HG03558 (cell line): ENCODE results near the gene FUBP3.

ENCODE experiments used
- ATAC-seq: cut with Tn5 transposase; IDR thresholded peaks from one replicate; pipeline ENCODE4 v1.9.1; 2021; ENCODE audit warnings: moderate number of reproducible peaks; ENCODE audit not compliant: unreplicated experiment; ENCODE audit errors: extremely low read depth

Gene FUBP3, protein sequence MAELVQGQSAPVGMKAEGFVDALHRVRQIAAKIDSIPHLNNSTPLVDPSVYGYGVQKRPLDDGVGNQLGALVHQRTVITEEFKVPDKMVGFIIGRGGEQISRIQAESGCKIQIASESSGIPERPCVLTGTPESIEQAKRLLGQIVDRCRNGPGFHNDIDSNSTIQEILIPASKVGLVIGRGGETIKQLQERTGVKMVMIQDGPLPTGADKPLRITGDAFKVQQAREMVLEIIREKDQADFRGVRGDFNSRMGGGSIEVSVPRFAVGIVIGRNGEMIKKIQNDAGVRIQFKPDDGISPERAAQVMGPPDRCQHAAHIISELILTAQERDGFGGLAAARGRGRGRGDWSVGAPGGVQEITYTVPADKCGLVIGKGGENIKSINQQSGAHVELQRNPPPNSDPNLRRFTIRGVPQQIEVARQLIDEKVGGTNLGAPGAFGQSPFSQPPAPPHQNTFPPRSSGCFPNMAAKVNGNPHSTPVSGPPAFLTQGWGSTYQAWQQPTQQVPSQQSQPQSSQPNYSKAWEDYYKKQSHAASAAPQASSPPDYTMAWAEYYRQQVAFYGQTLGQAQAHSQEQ

DNA sequence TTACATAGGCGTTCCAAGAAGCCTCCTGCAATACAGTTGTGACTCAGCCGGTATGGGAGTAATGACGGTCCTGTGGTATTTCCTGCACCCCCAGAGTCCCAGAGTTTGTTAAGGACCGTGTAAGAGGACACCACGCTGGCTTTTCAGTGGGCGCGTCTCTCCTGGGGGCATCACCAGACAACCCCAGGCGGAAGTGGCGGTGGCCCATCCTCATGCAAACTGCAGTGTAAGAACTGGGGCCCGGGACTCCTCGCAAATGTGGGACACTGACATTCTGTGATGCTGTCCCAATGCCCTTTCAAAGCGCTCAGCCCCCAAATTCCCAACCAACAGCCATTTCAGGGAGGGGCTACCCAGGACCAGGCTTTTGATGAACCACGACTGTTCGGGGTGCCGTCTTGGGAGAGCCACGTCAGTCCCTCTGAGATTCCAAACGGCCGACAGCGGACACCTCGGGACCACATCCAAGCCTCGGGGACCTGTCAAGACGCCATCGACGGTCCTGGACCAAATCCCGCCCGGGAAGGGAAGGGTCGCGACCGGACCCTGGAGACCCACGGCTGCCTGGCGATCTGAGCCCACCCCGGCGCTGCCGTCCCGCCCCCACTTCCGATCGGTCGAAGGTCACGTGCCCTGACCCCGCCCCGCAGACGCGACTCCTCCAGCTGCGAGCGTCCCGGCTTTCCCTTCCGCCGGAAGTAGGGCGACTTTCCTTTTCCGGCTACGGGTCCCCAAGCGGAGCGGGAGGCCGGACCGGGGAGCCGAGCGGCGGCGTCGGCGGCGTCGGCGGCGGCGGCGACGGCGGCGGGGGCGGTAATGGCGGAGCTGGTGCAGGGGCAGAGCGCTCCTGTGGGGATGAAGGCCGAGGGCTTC is at the start of gene FUBP3:
FUBP3 (plus strand) TSS at position 713 of the 873 bp plus-strand sequence; CDS start at position 817, 104 bp downstream.
- peak; percentile 59 for ATAC-seq

DNA sequence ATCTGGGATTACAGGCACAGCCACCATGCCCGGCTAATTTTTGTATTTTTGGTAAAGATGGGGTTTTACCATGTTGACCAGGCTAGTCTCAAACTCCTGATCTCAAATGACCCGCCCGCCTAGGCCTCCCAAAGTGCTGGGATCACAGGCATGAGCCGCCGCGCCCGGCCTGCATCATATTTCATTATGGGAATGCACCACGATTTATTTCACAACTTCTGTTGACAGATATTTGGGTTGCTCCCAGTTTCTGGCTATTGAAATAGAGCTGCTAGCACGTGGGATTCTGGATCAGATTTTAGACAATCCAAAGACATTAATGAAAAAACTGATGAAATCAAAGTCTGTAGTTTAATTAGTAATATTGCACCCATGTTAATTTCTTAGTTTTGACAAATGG is 48.4 kb upstream of the FUBP3 start:
- no peak for ATAC-seq

DNA sequence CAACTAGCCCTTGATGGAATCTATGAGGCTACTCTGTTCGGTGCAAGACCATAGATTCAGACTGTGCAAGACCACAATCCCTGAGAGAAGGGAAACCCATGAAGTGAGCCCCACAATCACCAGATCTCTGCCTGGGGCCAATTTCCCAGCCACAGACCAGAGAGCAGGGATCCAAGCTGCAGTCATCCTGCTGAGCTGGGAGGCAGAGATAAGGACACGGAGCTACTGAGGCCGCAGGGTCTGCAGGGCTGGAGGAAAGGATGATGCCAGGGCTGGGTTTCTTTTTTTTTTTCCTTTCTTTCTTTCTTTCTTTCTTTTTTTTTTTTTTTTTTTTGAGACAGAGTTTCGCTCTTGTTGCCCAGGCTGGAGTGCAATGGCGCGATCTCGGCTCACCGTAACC is 47.7 kb upstream of the FUBP3 start:
- no peak for ATAC-seq

DNA sequence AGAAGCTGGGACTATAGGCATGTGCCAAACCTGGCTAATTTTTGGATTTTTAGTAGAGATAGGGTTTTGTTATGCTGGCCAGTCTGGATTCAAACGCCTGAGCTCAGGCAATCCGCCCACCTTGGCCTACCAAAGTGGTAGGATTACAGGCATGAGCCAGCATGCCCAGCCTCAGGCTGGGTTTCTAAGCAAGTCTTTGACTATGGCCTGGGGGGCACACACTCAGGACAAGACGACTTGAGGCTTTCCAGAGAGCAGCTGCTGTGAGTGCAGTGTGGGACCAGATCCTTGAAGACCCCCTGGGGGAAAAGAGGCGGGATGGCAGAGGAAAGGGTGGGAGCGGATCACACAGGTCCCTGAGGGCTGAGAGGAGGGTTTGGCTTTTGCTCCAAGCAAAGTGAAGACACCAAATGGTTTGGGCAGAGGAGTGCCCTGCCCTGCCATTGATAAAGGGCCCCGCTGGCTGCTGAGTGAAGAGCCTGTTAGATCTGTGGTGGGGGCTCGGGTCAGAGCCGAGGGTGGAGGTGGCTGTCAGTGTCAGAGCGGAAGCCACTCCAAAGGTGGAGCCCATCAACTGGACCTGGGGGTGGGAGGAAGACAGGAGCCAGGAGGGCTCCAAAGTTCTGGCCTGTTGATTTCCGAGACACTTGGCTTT is 46.8 kb upstream of the FUBP3 start:
- ATAC-seq, result no peak

DNA sequence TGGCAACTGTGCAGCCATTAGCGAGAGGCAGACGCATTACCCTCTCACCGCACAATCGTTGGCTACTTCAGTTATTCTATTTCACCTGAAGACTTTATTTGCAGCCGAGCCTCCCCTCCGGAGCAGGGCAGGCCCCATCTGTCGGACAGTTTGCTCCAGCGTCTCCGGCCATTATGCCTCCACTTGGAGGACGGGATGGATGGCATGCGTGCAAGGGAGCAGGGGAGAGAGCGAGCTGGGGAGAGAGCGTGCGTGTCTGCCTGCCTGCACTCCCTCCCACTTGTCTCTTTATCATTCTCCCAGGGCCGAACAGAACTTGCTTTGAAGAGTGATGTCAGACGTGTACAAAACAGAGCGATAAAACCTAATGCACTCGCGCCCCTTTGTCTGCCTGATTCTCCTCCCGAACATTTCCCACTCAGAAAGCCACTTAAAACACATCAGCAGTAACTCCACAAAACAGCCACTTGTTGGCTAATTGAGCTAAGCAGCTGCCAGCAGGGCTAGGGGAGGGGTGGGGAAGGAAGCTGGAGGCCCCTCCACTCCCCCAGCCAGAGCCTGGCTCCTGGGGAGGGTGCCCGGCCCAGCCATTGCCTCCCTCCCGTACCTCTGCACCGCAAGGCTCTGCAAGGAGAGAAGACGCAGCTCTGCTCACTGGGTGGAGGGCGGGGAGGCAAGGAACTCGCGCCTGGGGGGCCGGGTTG is 43.4 kb upstream of the FUBP3 start:
- ATAC-seq, result no peak

DNA sequence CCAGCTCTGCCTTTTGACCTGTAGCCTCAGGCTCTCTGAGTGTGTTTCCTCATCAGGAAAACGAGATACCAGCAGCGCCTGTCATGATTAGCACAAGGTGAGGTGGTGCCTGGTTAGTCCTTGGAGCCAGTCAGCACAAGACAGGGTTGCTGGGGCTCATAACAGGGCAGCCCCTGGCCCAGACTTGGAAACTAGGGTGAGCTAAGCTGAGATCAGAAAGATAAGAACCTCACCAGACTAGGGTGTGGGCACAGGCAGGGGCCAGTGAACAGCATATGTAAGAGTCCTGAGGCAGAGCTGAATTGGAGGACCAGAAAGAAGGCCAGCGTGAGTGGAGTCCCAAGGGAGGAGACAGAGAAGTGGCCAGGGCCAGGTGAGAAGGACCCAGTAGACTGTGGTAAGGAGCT is 42.7 kb upstream of the FUBP3 start:
- ATAC-seq, result no peak

DNA sequence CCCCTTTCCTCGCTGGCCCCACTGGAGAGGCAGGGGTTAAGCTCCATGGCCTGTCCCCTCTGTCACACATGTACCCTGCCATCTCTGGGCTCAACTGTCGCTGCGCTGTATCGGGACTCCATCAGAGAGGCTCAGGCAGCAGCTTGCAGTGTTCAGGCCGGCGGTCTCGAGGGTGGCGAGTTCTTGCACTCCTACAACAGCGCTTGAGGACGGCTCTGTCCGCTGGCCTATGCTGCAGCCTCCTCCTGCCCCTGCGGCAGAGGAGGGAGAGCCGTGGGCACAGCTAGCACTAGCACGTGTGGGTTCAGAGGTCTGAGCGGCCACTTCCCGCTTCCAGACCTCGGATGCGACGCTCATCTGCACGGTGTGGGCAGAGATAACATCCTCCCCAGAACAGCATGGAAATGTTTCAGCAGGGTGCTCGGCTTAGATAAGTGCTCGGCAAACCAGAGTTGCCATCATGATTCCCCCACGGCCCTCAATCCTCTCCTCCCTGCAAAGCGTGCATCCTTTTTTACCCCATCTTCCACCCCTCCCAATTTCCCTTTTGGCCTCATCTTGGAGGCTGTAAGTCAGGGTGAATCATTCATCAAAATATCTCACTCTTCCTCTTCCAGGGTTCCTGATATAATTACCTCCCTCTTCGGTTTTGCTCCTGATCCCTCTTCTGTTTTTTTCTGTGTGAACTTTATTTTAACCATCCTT is 41.9 kb upstream of the FUBP3 start:
- ATAC-seq, result no peak

DNA sequence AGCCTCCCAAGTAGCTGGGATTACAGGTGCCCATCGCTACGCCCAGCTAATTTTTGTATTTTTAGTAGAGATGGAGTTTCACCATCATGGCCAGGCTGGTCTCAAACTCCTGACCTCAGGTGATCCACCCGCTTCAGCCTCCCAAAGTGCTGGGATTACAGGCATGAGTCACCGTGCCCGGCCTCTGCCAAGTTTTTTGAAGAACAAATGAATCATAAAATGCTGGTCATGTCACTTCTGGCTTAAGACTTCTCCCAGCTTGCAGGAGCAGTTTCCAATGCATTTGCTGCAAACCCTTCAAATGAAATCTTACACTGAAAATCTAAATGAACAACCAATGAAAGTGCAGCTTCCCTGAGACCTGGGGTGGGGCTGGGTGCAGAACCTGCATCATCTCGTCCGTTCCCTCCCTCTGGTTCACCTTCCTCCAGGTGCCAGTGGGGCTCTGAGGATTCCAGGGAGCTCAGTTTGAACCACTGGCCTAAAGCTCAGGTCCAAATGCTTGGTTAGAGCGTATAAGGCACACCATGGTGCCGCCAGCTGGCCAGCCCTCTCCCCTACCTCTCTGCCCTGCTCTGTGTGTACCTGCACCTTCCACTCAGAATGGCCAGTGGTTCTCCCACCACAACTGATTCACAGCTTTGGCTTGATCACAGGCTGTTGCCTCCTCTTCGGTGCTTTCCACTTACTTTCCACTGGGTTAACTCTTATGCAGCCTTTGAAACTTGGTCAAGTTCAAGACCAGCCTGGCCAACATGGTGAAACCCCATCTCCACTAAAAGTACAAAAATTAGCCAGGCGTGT is 39.8 kb upstream of the FUBP3 start:
- no peak for ATAC-seq

DNA sequence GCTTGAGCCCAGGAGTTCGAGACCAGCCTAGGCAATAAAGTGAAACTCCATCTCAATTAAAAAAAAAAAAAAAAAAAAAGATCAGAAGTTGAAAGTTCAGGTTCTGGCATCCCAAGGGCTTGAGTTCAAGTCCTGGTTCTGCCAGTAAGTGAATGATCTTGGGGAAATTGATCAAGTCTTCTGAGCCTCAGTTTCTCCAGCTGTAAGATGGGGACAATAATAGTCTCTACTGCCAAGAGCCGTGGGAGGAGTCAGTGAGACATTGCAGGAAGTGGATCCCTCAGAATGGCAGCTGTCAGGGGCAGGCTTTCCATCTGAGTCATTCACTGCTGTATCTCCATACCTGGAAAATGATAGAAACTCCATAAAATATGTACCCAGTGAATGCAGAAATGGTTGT is 37.8 kb upstream of the FUBP3 start:
- ATAC-seq, result no peak

DNA sequence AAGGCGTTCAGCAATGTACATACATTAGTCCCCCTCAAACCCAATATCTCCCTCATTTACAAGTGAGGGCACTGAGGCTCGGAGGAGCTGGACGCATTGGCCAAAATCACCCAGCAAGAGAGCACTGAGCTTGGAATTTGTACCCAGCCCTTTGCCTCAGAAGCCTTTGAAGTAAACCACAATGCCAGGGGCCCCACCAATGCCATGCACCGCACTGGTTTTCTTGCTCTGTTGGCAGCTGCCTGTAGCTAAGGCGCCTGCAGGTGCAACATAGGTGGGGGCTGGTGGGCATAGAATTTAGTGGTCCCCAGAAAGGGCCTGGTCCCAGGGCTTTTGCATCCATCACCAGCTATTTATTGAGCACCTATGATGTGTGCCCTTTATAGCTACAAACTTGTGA is 37.3 kb upstream of the FUBP3 start:
- ATAC-seq, result no peak

DNA sequence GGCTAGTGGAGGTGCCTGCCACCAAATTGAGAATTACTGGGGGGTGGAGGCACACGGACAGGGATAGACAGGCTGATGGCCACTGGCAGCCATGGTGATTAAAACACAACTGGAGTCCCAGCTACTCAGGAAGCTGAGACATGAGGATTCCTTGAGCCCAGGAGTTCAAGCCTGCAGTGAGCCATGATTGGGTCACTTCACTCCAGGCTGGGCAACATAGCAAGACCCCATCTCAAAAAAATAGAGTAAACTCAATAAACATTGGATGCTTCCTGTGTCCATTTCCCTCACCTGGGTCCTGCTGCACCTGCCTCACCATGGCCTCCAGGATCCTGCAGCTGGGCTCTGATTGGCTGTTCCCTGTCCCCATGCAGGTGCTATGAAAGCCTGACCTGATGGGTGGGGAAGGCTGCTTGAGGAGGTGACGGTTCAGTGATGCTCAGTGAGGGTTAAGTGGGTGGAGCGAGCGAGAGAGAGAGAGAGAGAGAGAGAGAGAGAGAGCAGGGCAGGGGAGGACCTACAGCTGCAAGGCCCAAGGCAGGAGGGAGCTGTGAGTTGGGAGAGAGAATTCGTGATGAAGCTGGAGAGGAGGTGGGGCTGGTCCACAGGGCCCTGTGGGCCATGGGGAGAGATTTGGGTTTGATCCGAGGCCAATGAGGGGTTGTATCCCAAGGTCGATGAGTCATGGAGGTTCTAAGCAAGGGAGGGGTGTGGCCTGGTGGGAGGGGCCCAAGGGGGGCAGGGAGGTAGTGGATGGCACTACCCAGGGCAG is 36.7 kb upstream of the FUBP3 start:
- no peak for ATAC-seq

DNA sequence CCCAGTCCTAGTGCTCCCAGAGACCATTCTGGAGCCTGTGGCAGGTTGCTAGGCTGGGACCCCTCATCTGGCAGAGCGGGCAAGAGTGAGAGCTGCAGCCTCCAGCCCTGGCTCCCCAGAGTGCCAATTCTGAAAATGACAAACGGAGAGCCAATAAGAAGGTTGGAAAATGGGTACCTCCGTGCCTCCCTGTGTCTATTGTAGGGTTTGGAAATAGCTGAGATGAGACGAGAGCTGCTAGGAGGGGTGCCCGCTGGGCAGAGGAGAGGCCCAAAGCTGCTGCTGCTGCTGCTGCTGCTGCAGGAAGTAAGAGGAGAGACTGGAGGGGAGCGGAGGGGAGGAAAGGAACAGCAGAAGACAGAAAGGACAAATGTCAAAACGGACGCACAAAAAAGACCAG is 36.0 kb upstream of the FUBP3 start:
- no peak for ATAC-seq

DNA sequence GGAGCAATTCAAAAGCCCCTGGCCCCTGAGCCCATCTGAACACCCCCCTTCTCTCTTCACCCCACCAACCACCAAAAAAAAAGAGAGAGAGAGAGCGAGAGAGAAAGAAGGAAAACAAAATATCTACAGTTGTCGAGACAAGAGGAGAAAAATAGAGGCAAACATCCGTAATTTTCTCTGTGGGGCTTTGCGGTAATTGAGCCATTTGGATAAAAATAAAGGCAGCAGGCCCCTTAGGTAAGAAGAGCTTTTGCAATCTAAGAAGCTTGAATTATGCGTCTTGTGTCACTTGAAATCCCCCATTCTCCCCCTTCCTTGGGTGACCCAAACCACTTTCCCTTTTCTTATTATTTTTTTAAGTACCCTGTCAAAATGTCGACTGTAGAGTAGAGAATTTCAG is 35.5 kb upstream of the FUBP3 start:
- no peak for ATAC-seq

DNA sequence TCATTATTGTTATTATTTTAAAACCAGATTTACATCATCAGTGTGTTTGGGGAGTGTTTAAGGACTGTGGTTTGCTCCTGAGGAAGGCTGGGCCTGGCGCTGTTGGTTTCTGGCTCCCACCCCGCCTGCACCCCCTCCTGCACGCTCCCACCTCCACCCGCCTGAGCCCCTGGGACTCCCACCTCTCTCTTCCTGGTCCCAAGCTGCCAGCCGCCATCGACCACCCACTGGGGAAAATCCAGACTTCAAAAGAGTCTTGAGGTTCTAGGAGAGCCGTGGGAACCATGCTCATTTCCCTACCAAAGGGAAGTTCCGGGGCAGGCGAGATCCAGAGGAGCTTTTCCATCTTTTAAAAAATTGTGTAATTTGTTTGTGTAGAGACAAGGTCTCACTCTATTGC is 35.0 kb upstream of the FUBP3 start:
- ATAC-seq, result no peak

DNA sequence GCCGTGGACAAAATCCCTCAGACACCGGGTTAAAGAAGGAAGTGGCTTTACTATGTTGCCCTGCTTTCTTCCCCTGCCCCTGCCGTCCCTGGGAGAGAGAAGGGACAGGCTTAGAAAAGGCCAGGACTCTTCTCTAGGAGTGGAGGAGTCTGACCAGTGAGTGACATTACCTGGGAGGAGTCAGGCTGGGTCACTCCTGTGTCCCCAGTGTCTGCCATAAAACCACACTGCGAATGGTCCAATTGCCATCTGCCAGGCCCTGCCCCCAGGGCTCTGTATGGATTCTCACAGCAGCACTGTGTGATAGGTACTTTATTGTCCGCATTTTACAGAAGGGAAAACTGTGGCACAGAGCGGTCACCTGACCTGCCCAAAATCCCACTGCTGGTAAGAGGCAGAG is 31.3 kb upstream of the FUBP3 start:
- no peak for ATAC-seq

DNA sequence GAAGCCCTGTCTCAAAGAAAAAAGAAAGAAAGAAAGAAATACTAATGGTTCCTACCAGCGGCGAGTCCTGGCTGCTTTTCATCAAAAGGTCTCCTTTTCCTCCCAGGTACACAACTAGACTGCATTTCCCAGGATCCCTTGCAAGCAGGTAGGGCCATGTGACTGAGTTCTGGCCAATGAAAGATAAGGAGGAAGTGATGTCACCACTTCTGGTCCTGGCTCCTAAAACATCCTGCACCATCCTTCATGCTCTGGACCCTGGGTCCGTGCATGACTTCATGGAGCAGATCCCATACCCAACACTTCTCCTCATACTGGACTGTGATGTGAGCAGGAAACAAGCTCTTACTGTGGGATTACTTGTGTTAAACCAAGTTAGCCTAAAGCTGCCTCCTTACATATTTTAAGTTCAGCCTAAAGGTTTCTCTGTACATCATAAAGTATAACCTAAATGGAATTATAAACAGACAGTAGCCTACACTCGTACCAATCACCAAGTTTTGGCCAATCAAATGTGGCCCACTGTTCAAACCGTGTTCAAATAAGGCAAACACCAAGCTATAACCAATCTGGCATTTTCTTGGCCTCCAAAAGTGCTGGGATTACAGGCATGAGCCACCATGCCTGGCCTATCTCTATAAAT is 30.2 kb upstream of the FUBP3 start:
- no peak for ATAC-seq

DNA sequence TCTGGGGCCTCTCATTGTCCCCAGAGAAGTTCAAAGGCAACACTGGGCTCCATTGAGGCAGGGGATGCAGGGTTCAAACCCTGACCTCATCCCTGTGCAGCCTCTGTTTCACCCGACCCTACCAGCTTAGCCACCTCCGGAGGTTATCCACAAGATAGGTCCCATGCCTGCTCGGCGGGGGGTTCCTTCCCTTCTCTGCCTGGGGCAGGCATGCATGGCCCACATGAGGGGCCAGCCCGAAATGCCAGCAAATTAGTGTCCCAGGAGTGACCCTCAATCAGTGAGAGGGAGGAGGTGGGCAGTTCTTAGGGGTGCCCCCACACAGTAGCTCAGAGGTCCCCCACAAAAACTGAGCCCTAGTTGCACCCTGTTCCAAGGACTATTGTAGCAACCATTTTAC is 24.8 kb upstream of the FUBP3 start:
- ATAC-seq, result no peak
